Liver (tissue), 9 donors: ENCODE results near the gene RRP15. TPM values are rescaled to one million over a fixed set of nuclear protein-coding genes. Genes with fewer than 3 reads are reported as not detected.

Experiments used
- DNase-seq: peaks from one replicate; pipeline ENCODE4 v3.0.0-alpha.2; 2017; ENCODE audit warnings: low spot score
- H3K27ac ChIP-seq, 2 donors: one replicate each; pipeline ENCODE4 v1.7.0; 2013; ENCODE audit warnings: inconsistent platforms in 2 of 2, low read length in 2 of 2, control low read depth in 1 of 2, low read depth in 1 of 2, mild to moderate bottlenecking in 1 of 2
- H3K27me3 ChIP-seq, 4 donors: one replicate each; pipeline versions ENCODE4 v1.6.1 to v1.7.0; 2013; ENCODE audit warnings: low read length in 3 of 4, inconsistent platforms in 1 of 4, mild to moderate bottlenecking in 1 of 4, moderate library complexity in 1 of 4; ENCODE audit not compliant: control insufficient read depth in 4 of 4, insufficient read depth in 4 of 4
- H3K36me3 ChIP-seq, 4 donors: one replicate each; pipeline versions ENCODE4 v1.6.1 to v1.7.0; 2013; ENCODE audit warnings: low read length in 3 of 4, mild to moderate bottlenecking in 3 of 4, low read depth in 1 of 4, moderate library complexity in 1 of 4; ENCODE audit not compliant: control insufficient read depth in 4 of 4, insufficient read depth in 3 of 4
- H3K4me1 ChIP-seq, 4 donors: one replicate each; pipeline versions ENCODE4 v1.6.1 to v1.7.0; 2013; ENCODE audit warnings: low read length in 3 of 4, mild to moderate bottlenecking in 3 of 4, moderate library complexity in 1 of 4; ENCODE audit not compliant: control insufficient read depth in 4 of 4, insufficient read depth in 4 of 4
- H3K4me3 ChIP-seq, 3 donors: one replicate each; pipeline versions ENCODE4 v1.6.1 to v1.7.0; 2013; ENCODE audit warnings: low read length in 3 of 3, control low read depth in 1 of 3, low read depth in 1 of 3, mild to moderate bottlenecking in 1 of 3
- H3K9ac ChIP-seq, 2 donors: one replicate each; pipeline ENCODE4 v1.7.0; 2013; ENCODE audit warnings: low read length in 2 of 2, mild to moderate bottlenecking in 2 of 2, moderate library complexity in 2 of 2, control low read depth in 1 of 2, low read depth in 1 of 2
- H3K9me3 ChIP-seq, 4 donors: one replicate each; pipeline versions ENCODE4 v1.6.1 to v1.7.0; 2013; ENCODE audit warnings: low read length in 3 of 4; ENCODE audit not compliant: control insufficient read depth in 4 of 4
- ATF3 ChIP-seq: IDR thresholded peaks from 2 replicates; pipeline ENCODE4 v1.6.1; 2016; ENCODE audit warnings: antibody characterized with exemption
- EGR1 ChIP-seq, 2 donors: IDR thresholded peaks; 2 replicates each; pipeline ENCODE4 v1.6.1; 2016 to 2018; ENCODE audit warnings: antibody characterized with exemption in 2 of 2, low read depth in 2 of 2
- FOXA1 ChIP-seq: IDR thresholded peaks from 2 replicates; pipeline ENCODE4 v1.6.1; 2016; ENCODE audit warnings: antibody characterized with exemption
- FOXA2 ChIP-seq: IDR thresholded peaks from 2 replicates; pipeline ENCODE4 v1.6.1; 2016; ENCODE audit warnings: antibody characterized with exemption
- HNF4G ChIP-seq: IDR thresholded peaks from 2 replicates; pipeline ENCODE4 v1.6.1; 2016; ENCODE audit warnings: antibody characterized with exemption
- JUND ChIP-seq, 2 donors: IDR thresholded peaks; 2 replicates each; pipeline ENCODE4 v1.6.1; 2016; ENCODE audit warnings: antibody characterized with exemption in 2 of 2
- RAD21 ChIP-seq, 2 donors: IDR thresholded peaks; 2 replicates each; pipeline ENCODE4 v1.6.1; 2016; ENCODE audit warnings: antibody characterized with exemption in 2 of 2, mild to moderate bottlenecking in 2 of 2
- REST ChIP-seq: IDR thresholded peaks from 2 replicates; pipeline ENCODE4 v1.6.1; 2016; ENCODE audit warnings: antibody characterized with exemption, mild to moderate bottlenecking
- RXRA ChIP-seq, 2 donors: IDR thresholded peaks; 2 replicates each; pipeline ENCODE4 v1.6.1; 2017 to 2018; ENCODE audit warnings: antibody characterized with exemption in 2 of 2, mild to moderate bottlenecking in 1 of 2
- SP1 ChIP-seq: IDR thresholded peaks from 2 replicates; pipeline ENCODE4 v1.6.1; 2018; ENCODE audit warnings: antibody characterized with exemption, mild to moderate bottlenecking
- TAF1 ChIP-seq: conservative IDR thresholded peaks from 2 replicates; pipeline ENCODE4 v1.6.1; 2016; ENCODE audit warnings: antibody characterized with exemption, mild to moderate bottlenecking
- YY1 ChIP-seq: IDR thresholded peaks from 2 replicates; pipeline ENCODE4 v1.6.1; 2016; ENCODE audit warnings: antibody characterized with exemption, mild to moderate bottlenecking
- WGBS: extraction: QIAGEN DNeasy Blood & Tissue Kit; methylation state at CpG from one replicate; pipeline ENCODE4 v1.1.7; 2013; 5-methylcytosine and 5-hydroxymethylcytosine counted together
- polyA plus RNA-seq, 2 donors: library from polyadenylated mRNA; stranded (reverse) in 1 of 2; unstranded in 1 of 2; fragments of 200-250 nt in 1 of 2; fragments of >200 nt in 1 of 2; fragmentation: Nextera tagmentation in 1 of 2; extraction: Ambion mirVana in 1 of 2; gene quantifications; one replicate each; pipeline versions ENCODE4 v1.2.1 to v1.2.3, GENCODE V29; 2013 to 2015
- total RNA-seq, 2 donors: library from RNA; depleted of rRNA; stranded (reverse); fragments of >200 nt; gene quantifications; one replicate each; pipeline ENCODE4 v1.2.3, GENCODE V29; 2014
- TF ChIP-seq, protein P1 (sequence below): IDR thresholded peaks from 2 replicates; pipeline ENCODE4 v1.6.1; 2016; ENCODE audit warnings: antibody characterized with exemption
- TF ChIP-seq, protein P2 (sequence below): fragments of 150-350 bp; IDR thresholded peaks from 2 replicates; pipeline ENCODE4 v1.5.1; 2017; ENCODE audit warnings: improper control_type of control experiment, low read depth, low read length; ENCODE audit not compliant: missing input control
- donor health status: healthy.
- donor health status: healthy.
- donor health status: healthy.
- donor health status: healthy.
- donor health status: healthy.

Gene RRP15
- total and polyA plus RNA-seq, 4 donors, result 2.4 to 9.2 (median 5.2) TPM

GRCh38 chr1:218247339-218247738 lies 37.8 kb upstream of the RRP15 start:
- TF ChIP-seq JUND (IDR thresholded peaks at IDR 0.05) (no peak), TAF1 (no peak), HNF4G (no peak), RAD21 (IDR thresholded peaks at IDR 0.05) (no peak), FOXA1 (no peak), FOXA2 (no peak), EGR1 (IDR thresholded peaks at IDR 0.05; ENCODE audit: low read depth in 2 of 2) (no peak), RXRA (IDR thresholded peaks at IDR 0.05) (no peak)
- TF ChIP-seq, protein P1, sequence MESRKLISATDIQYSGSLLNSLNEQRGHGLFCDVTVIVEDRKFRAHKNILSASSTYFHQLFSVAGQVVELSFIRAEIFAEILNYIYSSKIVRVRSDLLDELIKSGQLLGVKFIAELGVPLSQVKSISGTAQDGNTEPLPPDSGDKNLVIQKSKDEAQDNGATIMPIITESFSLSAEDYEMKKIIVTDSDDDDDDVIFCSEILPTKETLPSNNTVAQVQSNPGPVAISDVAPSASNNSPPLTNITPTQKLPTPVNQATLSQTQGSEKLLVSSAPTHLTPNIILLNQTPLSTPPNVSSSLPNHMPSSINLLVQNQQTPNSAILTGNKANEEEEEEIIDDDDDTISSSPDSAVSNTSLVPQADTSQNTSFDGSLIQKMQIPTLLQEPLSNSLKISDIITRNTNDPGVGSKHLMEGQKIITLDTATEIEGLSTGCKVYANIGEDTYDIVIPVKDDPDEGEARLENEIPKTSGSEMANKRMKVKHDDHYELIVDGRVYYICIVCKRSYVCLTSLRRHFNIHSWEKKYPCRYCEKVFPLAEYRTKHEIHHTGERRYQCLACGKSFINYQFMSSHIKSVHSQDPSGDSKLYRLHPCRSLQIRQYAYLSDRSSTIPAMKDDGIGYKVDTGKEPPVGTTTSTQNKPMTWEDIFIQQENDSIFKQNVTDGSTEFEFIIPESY, result no peak
- TF ChIP-seq, protein P2, sequence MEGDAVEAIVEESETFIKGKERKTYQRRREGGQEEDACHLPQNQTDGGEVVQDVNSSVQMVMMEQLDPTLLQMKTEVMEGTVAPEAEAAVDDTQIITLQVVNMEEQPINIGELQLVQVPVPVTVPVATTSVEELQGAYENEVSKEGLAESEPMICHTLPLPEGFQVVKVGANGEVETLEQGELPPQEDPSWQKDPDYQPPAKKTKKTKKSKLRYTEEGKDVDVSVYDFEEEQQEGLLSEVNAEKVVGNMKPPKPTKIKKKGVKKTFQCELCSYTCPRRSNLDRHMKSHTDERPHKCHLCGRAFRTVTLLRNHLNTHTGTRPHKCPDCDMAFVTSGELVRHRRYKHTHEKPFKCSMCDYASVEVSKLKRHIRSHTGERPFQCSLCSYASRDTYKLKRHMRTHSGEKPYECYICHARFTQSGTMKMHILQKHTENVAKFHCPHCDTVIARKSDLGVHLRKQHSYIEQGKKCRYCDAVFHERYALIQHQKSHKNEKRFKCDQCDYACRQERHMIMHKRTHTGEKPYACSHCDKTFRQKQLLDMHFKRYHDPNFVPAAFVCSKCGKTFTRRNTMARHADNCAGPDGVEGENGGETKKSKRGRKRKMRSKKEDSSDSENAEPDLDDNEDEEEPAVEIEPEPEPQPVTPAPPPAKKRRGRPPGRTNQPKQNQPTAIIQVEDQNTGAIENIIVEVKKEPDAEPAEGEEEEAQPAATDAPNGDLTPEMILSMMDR, result no peak
- no peak overlapping the region for H3K27ac ChIP-seq
- no peaks in the 10 kb centered on the region for H3K4me1 ChIP-seq
- H3K9me3 ChIP-seq, result no peaks in the 10 kb centered on the region
- H3K36me3 ChIP-seq, result no peaks in the 10 kb centered on the region
- no peak overlapping the region for H3K4me3 ChIP-seq
- no peak for DNase-seq
- no peak overlapping the region for H3K9ac ChIP-seq
- H3K27me3 ChIP-seq, result peaks cover 0 to 9% (median 0%) of the 10 kb centered on the region in 4 donors

- 80% methylated on average over 6 of the region's 6 CpGs for WGBS
- no peak for TF ChIP-seq RAD21 (IDR thresholded peaks at IDR 0.05)
- TF ChIP-seq EGR1 (IDR thresholded peaks at IDR 0.05; ENCODE audit: low read depth in 2 of 2), result no peak
- no peak for TF ChIP-seq REST
- TF ChIP-seq, protein P2, result no peak
- TF ChIP-seq, protein P1, result no peak
- no peak for TF ChIP-seq ATF3
- TF ChIP-seq SP1, result no peak
- TF ChIP-seq RXRA (IDR thresholded peaks at IDR 0.05), result no peak
- TF ChIP-seq YY1, result no peak
- H3K9ac ChIP-seq, result no peak overlapping the region
- no peak overlapping the region for H3K4me3 ChIP-seq
- peaks cover 0 to 9% (median 0%) of the 10 kb centered on the region in 4 donors for H3K27me3 ChIP-seq
- no peaks in the 10 kb centered on the region for H3K36me3 ChIP-seq
- H3K9me3 ChIP-seq, result no peaks in the 10 kb centered on the region
- no peak for DNase-seq
- no peak overlapping the region for H3K27ac ChIP-seq
- no peaks in the 10 kb centered on the region for H3K4me1 ChIP-seq
Observed at GRCh38 chr1:218249338-218250140, 35.6 kb upstream of the RRP15 start.
